Aorta (tissue), 5 donors: ENCODE results near the gene ETV3L. TPM values are rescaled to one million over a fixed set of nuclear protein-coding genes. Genes with fewer than 3 reads are reported as not detected.

Source experiments
- ATAC-seq: fragments of 200-7000 bp; cut with Tn5 transposase; one replicate; pipeline ENCODE4 v1.9.1; 2022; ENCODE audit warnings: moderate library complexity; ENCODE audit not compliant: low FRiP score
- DNase-seq, 2 donors: peaks; one replicate each; pipeline ENCODE4 v3.0.0-alpha.2; 2020
- H3K27ac ChIP-seq, 2 donors: one replicate each; pipeline ENCODE4 v1.5.1; 2013; ENCODE audit warnings: low read length in 2 of 2, mild to moderate bottlenecking in 2 of 2, moderate library complexity in 2 of 2, control low read depth in 1 of 2, inconsistent platforms in 1 of 2, low read depth in 1 of 2
- H3K27me3 ChIP-seq, 2 donors: one replicate each; pipeline ENCODE4 v1.6.1; 2013; ENCODE audit warnings: control low read depth in 1 of 2, low read length in 1 of 2, mild to moderate bottlenecking in 1 of 2, moderate library complexity in 1 of 2; ENCODE audit not compliant: insufficient read depth in 2 of 2, control insufficient read depth in 1 of 2
- H3K36me3 ChIP-seq, 2 donors: one replicate each; pipeline ENCODE4 v1.6.1; 2013; ENCODE audit warnings: control low read depth in 1 of 2, low read length in 1 of 2, mild to moderate bottlenecking in 1 of 2; ENCODE audit not compliant: insufficient read depth in 2 of 2, control insufficient read depth in 1 of 2
- H3K4me1 ChIP-seq, 2 donors: one replicate each; pipeline ENCODE4 v1.6.1; 2013; ENCODE audit warnings: low read length in 2 of 2, control low read depth in 1 of 2, mild to moderate bottlenecking in 1 of 2, moderate library complexity in 1 of 2; ENCODE audit not compliant: insufficient read depth in 2 of 2, control insufficient read depth in 1 of 2
- H3K4me3 ChIP-seq, 2 donors: one replicate each; pipeline ENCODE4 v1.5.1; 2013; ENCODE audit warnings: low read length in 2 of 2, control low read depth in 1 of 2, mild to moderate bottlenecking in 1 of 2
- H3K9me3 ChIP-seq: one replicate; pipeline ENCODE4 v1.6.1; 2013; ENCODE audit warnings: mild to moderate bottlenecking, low read length; ENCODE audit not compliant: control insufficient read depth
- WGBS, 2 donors: extraction: QIAGEN DNeasy Blood & Tissue Kit; methylation state at CpG; one replicate each; pipeline ENCODE4 v1.1.7; 2013; 5-methylcytosine and 5-hydroxymethylcytosine counted together
- intact Hi-C, 2 donors: fragments of 100-400 bp; cut with DNase I; formaldehyde crosslinking; loops; one replicate each; pipeline versions ENCODE4 v1.14.2 to v1.15.0; 2022
- polyA plus RNA-seq, 2 donors: library from polyadenylated mRNA; stranded (reverse); fragments of 200-250 nt; gene quantifications; one replicate each; pipeline ENCODE4 v1.2.3, GENCODE V29; 2013
- total RNA-seq, 2 donors: library from RNA; stranded (reverse); fragmentation: NEBNext Ultra II Directional; extraction: Animal tissue kit (Norgen Biotek cat#: 25700); gene quantifications; one replicate each; pipeline ENCODE4 v1.2.1, GENCODE V29; 2021
- donor health status: healthy with polysubstance abuse.
- donor health status: Bipolar disorder and iron deficiency.
- donor health status: DM: no; HTN: no; CAD: no.
- donor health status: DM: no; HTN: no; CAD: no.
- donor health status: DM: yes; HTN: yes; CAD: no.

Gene ETV3L
- total and polyA plus RNA-seq, 4 donors: not detected

GRCh38 chr1:157111396-157112165, 12.0 kb upstream of the ETV3L start:
- no peak for DNase-seq
- intact Hi-C loops: no loop called here
- 44 to 49% methylated on average over 19 of the region's 19 CpGs for WGBS, 2 donors
- H3K9me3 ChIP-seq: no peaks in the 10 kb centered on the region
- H3K27ac ChIP-seq: no peak overlapping the region
- no peaks in the 10 kb centered on the region for H3K27me3 ChIP-seq
- no peak overlapping the region for H3K4me3 ChIP-seq
- no peaks in the 10 kb centered on the region for H3K36me3 ChIP-seq
- H3K4me1 ChIP-seq: no peaks in the 10 kb centered on the region
- ATAC-seq: no peak

- DNase-seq: peak in 1 of 2 donors; percentile 34
Observed at GRCh38 chr1:157110686-157111085, 11.1 kb upstream of the ETV3L start.

GRCh38 chr1:157110003-157110402, 10.4 kb upstream of the ETV3L start:
- H3K36me3 ChIP-seq: no peaks in the 10 kb centered on the region
- peak in 1 of 2 donors; percentile 11 for DNase-seq
- intact Hi-C loops: no loop called here
- 70 to 73% methylated on average over 6 of the region's 6 CpGs for WGBS, 2 donors
- H3K4me1 ChIP-seq: no peaks in the 10 kb centered on the region
- H3K27me3 ChIP-seq: no peaks in the 10 kb centered on the region
- H3K4me3 ChIP-seq: no peak overlapping the region
- H3K27ac ChIP-seq: no peak overlapping the region
- no peak for ATAC-seq
- no peaks in the 10 kb centered on the region for H3K9me3 ChIP-seq

More at GRCh38 chr1:157110686-157111085, 11.1 kb upstream of the ETV3L start:
- H3K9me3 ChIP-seq: no peaks in the 10 kb centered on the region
- 87 to 88% methylated on average over 3 of the region's 3 CpGs for WGBS, 2 donors
- H3K36me3 ChIP-seq: no peaks in the 10 kb centered on the region
- no peak overlapping the region for H3K4me3 ChIP-seq
- intact Hi-C loops: no loop called here
- no peak for ATAC-seq
- H3K27me3 ChIP-seq: no peaks in the 10 kb centered on the region
- H3K27ac ChIP-seq: no peak overlapping the region
- H3K4me1 ChIP-seq: no peaks in the 10 kb centered on the region

- H3K36me3 ChIP-seq: no peaks in the 10 kb centered on the region
- 66 to 70% methylated on average over 6 of the region's 6 CpGs for WGBS, 2 donors
- H3K9me3 ChIP-seq: no peaks in the 10 kb centered on the region
- no peak overlapping the region for H3K4me3 ChIP-seq
- H3K27me3 ChIP-seq: no peaks in the 10 kb centered on the region
- H3K27ac ChIP-seq: no peak overlapping the region
- DNase-seq (no peak), ATAC-seq (no peak)
- H3K4me1 ChIP-seq: no peaks in the 10 kb centered on the region
- intact Hi-C loops: no loop called here
Observed at GRCh38 chr1:157108448-157108847, 8.8 kb upstream of the ETV3L start.

- 25 to 26% methylated on average over 19 of the region's 19 CpGs for WGBS, 2 donors
- H3K4me3 ChIP-seq: no peak overlapping the region
- DNase-seq (no peak), ATAC-seq (no peak)
- H3K9me3 ChIP-seq: no peaks in the 10 kb centered on the region
- intact Hi-C loops: no loop called here
- no peaks in the 10 kb centered on the region for H3K27me3 ChIP-seq
- no peaks in the 10 kb centered on the region for H3K36me3 ChIP-seq
- H3K27ac ChIP-seq: no peak overlapping the region
- no peaks in the 10 kb centered on the region for H3K4me1 ChIP-seq
Observed at GRCh38 chr1:157107702-157108101, 8.1 kb upstream of the ETV3L start.

- H3K27ac ChIP-seq: no peak overlapping the region
- ATAC-seq (no peak), DNase-seq (no peak)
- no peaks in the 10 kb centered on the region for H3K27me3 ChIP-seq
- WGBS, 2 donors: 61 to 70% methylated on average over 6 of the region's 6 CpGs
- H3K4me3 ChIP-seq: no peak overlapping the region
- no peaks in the 10 kb centered on the region for H3K4me1 ChIP-seq
- H3K36me3 ChIP-seq: no peaks in the 10 kb centered on the region
- intact Hi-C loops: no loop called here
- no peaks in the 10 kb centered on the region for H3K9me3 ChIP-seq
Observed at GRCh38 chr1:157106813-157107189, 7.2 kb upstream of the ETV3L start.

GRCh38 chr1:157105988-157106812, 6.6 kb upstream of the ETV3L start:
- no peaks in the 10 kb centered on the region for H3K4me1 ChIP-seq
- no peak overlapping the region for H3K4me3 ChIP-seq
- DNase-seq (peak in 1 of 2 donors; percentile 83), ATAC-seq (peak; percentile 45)
- no peak overlapping the region for H3K27ac ChIP-seq
- H3K36me3 ChIP-seq: no peaks in the 10 kb centered on the region
- WGBS, 2 donors: 54 to 59% methylated on average over 6 of the region's 6 CpGs
- H3K9me3 ChIP-seq: no peaks in the 10 kb centered on the region
- intact Hi-C loops: no loop called here
- H3K27me3 ChIP-seq: no peaks in the 10 kb centered on the region

GRCh38 chr1:157105298-157105987, 5.8 kb upstream of the ETV3L start:
- ATAC-seq (no peak), DNase-seq (no peak)
- Histone ChIP-seq H3K4me1 (no peaks in the 10 kb centered on the region), H3K36me3 (no peaks in the 10 kb centered on the region), H3K27ac (no peak overlapping the region), H3K27me3 (no peaks in the 10 kb centered on the region), H3K4me3 (no peak overlapping the region), H3K9me3 (no peaks in the 10 kb centered on the region)
- intact Hi-C loops: no loop called here
- 62 to 63% methylated on average over 14 of the region's 14 CpGs for WGBS, 2 donors
